KMS-11 (cell line): ENCODE measurements around the gene ITIH6.
"Not testable (repeated sequence)": the region's sequence is repeated elsewhere in the genome, so short reads cannot be mapped to it uniquely, and the experiment has no call there.

Experiments used
- H2AFZ ChIP-seq: fragments of 200-600 bp; sonication (generic); 2 replicates; pipeline ENCODE4 v1.6.1; 2016; ENCODE audit warnings: antibody characterized with exemption, mixed run types, low read depth
- H3K27ac ChIP-seq: fragments of 200-600 bp; sonication (generic); 2 replicates; pipeline ENCODE4 v1.6.1; 2016; ENCODE audit warnings: mild to moderate bottlenecking, mixed run types
- H3K27me3 ChIP-seq: fragments of 200-600 bp; sonication (generic); 2 replicates; pipeline ENCODE4 v1.6.1; 2017; ENCODE audit warnings: mild to moderate bottlenecking, low read depth, mixed run types, moderate library complexity; ENCODE audit not compliant: insufficient read depth
- H3K36me3 ChIP-seq: fragments of 200-600 bp; sonication (generic); 2 replicates; pipeline ENCODE4 v1.6.1; 2017; ENCODE audit warnings: mild to moderate bottlenecking, mixed run types; ENCODE audit not compliant: insufficient read depth
- H3K4me1 ChIP-seq: fragments of 200-600 bp; sonication (generic); 2 replicates; pipeline ENCODE4 v1.6.1; 2016; ENCODE audit warnings: mild to moderate bottlenecking, low read depth, mixed run types; ENCODE audit not compliant: poor library complexity, severe bottlenecking
- H3K4me2 ChIP-seq: fragments of 200-600 bp; sonication (generic); 2 replicates; pipeline ENCODE4 v1.7.0; 2016; ENCODE audit warnings: mild to moderate bottlenecking, mixed run types
- H3K4me3 ChIP-seq: fragments of 200-600 bp; sonication (generic); IDR thresholded peaks from 2 replicates; pipeline ENCODE4 v1.6.1; 2017; ENCODE audit warnings: low read depth, low read length, mixed read lengths; ENCODE audit not compliant: insufficient read depth
- H3K79me2 ChIP-seq: fragments of 200-600 bp; sonication (generic); 2 replicates; pipeline ENCODE4 v1.6.1; 2016; ENCODE audit warnings: low read depth, mixed run types; ENCODE audit not compliant: insufficient read depth
- H3K9ac ChIP-seq: fragments of 200-600 bp; sonication (generic); 2 replicates; pipeline ENCODE4 v1.6.1; 2016; ENCODE audit warnings: mild to moderate bottlenecking, mixed run types
- H4K20me1 ChIP-seq: fragments of 200-600 bp; sonication (generic); 2 replicates; pipeline ENCODE4 v1.6.1; 2016; ENCODE audit warnings: mild to moderate bottlenecking, mixed run types; ENCODE audit not compliant: insufficient read depth
- TF ChIP-seq, protein P1 (sequence below): fragments of 200-600 bp; sonication (generic); conservative IDR thresholded peaks from 2 replicates; pipeline ENCODE4 v1.6.1; 2017; ENCODE audit warnings: low read depth, mild to moderate bottlenecking, antibody characterized with exemption, low read length, moderate library complexity, mixed read lengths

ITIH6 gene

DNA sequence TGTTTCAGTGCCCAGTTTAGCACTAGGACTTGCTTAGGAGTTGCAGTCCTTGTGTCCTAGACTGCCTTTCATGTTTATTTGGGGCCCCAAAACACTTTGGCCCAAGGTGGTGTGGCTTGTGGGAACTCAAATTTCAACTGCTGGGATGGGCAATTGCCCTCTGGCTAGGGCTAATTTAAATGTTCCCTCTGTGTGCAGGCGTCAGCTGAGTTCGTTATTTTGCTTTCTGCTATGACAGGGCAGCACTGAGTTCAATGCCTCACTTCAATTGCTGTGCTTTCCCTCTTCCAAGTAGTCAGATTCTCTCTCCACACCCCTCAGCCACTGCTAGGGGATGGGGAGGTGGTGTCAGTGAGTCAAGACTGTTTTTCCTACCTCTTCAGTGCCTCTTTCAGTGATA, 51.1 kb downstream of the ITIH6 start:
- Histone ChIP-seq H3K79me2 (no peaks in the 10 kb centered on the region), H3K4me1 (no peaks in the 10 kb centered on the region), H3K4me3 (no peak overlapping the region), H3K4me2 (no peak overlapping the region), H2AFZ (no peak overlapping the region), H4K20me1 (no peaks in the 10 kb centered on the region), H3K27ac (no peak overlapping the region), H3K36me3 (no peaks in the 10 kb centered on the region), H3K9ac (no peak overlapping the region), H3K27me3 (no peaks in the 10 kb centered on the region)
- TF ChIP-seq, protein P1, sequence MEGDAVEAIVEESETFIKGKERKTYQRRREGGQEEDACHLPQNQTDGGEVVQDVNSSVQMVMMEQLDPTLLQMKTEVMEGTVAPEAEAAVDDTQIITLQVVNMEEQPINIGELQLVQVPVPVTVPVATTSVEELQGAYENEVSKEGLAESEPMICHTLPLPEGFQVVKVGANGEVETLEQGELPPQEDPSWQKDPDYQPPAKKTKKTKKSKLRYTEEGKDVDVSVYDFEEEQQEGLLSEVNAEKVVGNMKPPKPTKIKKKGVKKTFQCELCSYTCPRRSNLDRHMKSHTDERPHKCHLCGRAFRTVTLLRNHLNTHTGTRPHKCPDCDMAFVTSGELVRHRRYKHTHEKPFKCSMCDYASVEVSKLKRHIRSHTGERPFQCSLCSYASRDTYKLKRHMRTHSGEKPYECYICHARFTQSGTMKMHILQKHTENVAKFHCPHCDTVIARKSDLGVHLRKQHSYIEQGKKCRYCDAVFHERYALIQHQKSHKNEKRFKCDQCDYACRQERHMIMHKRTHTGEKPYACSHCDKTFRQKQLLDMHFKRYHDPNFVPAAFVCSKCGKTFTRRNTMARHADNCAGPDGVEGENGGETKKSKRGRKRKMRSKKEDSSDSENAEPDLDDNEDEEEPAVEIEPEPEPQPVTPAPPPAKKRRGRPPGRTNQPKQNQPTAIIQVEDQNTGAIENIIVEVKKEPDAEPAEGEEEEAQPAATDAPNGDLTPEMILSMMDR: no peak

DNA sequence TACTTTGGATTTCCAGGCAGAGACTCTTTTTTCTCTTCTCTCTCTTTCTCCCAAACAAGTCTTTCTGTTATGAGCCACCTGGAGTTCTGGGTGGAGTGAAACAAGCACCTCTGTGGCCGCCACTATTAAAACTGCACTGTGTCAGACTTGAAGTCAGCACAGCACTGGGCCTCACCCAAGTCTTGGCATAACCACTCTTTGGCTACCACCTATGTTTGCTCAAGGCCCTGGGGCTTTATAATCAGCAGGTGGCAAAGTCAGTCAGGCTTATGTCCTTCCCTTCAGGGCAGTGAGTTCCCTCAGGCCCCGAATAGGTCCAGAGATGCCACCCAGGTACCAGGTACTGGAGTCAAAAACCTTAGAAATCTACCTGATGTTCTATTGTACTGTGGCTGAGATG, 52.4 kb downstream of the ITIH6 start:
- Histone ChIP-seq H3K27me3 (no peaks in the 10 kb centered on the region), H3K27ac (no peak overlapping the region), H2AFZ (no peak overlapping the region), H3K4me3 (no peak overlapping the region), H3K4me1 (no peaks in the 10 kb centered on the region), H3K4me2 (no peak overlapping the region), H3K79me2 (no peaks in the 10 kb centered on the region), H4K20me1 (no peaks in the 10 kb centered on the region), H3K9ac (no peak overlapping the region), H3K36me3 (no peaks in the 10 kb centered on the region)
- TF ChIP-seq, protein P1: no peak

DNA sequence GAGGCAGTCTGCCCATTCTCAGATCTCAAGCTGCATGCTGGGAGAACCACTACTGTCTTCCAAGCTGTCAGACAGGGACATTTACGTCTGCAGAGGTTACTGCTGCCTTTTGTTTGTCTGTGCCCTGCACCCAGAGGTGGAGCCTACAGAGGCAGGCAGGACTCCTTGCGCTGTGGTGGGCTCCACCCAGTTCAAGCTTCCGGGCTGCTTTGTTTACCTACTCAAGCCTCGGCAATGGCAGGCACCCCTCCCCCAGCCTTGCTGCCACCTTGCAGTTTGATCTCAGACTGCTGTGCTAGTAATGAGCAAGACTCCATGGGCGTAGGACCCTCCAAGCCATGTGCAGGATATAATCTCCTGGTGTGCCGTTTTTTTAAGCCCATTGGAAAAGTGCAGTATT, 59.5 kb downstream of the ITIH6 start:
- H4K20me1 ChIP-seq, H3K79me2 ChIP-seq: not testable (repeated sequence)

DNA sequence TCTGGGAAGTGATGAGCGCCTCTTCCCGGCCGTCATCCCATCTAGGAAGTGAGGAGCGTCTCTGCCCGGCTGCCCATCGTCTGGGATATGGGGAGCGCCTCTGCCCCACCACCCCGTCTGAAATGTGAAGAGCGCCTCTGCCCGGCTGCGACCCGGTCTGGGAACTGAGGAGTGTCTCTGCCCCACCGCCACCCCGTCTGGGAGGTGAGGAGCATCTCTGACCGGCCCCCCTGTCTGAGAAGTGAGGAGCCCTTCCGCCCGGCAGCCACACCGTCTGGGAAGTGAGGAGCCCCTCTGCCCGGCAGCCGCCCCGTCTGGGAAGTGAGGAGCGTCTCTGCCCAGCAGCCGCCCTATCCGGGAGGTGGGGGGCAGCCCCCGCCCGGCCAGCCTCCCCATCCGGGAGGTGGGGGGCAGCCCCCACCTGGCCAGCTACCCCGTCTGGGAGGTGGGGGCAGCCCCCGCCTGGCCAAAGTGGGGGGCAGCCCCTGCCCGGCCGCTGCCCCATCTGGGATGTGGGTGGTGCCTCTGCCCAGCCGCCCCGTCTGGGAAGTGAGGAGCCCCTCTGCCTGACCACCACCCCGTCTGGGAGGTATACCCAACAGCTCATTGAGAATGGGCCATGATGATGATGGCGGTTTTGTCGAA, 61.6 kb downstream of the ITIH6 start:
- not testable (repeated sequence) for H3K9ac ChIP-seq, H3K27ac ChIP-seq, H3K79me2 ChIP-seq, H3K4me1 ChIP-seq, H3K4me3 ChIP-seq, H3K4me2 ChIP-seq, H4K20me1 ChIP-seq, H2AFZ ChIP-seq, H3K36me3 ChIP-seq, H3K27me3 ChIP-seq

More for the DNA sequence above, 59.5 kb downstream of the ITIH6 start:
- not testable (repeated sequence) for H3K4me2 ChIP-seq, H3K36me3 ChIP-seq, H3K27ac ChIP-seq, H2AFZ ChIP-seq, H3K9ac ChIP-seq, H3K4me3 ChIP-seq, H3K27me3 ChIP-seq, H3K4me1 ChIP-seq

DNA sequence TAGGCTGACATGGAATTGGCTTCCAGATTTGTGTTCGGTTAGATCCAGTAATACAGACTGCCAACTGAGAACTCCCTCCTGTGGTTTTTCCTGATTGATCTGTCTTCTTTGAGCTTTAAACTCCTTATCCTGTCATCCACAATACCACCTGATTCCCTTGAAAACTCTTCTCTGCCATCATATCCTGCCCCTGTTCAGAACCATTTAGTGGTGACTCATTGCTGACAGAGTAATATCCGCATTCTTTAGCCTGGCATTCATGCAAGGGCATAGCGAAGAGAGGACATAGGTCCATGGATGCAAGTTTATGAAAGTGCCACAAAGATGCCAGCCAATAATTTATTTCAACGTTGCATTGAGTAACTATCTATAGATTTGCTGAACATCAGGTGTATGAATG, 76.6 kb downstream of the ITIH6 start:
- TF ChIP-seq, protein P1: no peak
- Histone ChIP-seq H3K4me3 (no peak overlapping the region), H3K9ac (no peak overlapping the region), H3K27ac (no peak overlapping the region), H3K4me1 (no peaks in the 10 kb centered on the region), H3K79me2 (no peaks in the 10 kb centered on the region), H3K4me2 (no peak overlapping the region), H3K27me3 (no peaks in the 10 kb centered on the region), H3K36me3 (no peaks in the 10 kb centered on the region), H4K20me1 (no peaks in the 10 kb centered on the region), H2AFZ (no peak overlapping the region)
